ENCODE data around the gene CDC14A. TPM values are rescaled to one million over a fixed set of nuclear protein-coding genes. Genes with fewer than 3 reads are reported as not detected.

Gene CDC14A
- total RNA-seq, 4 donors from 2014 or later, result 9.0 to 32.4 (median 23.0) TPM

DNA sequence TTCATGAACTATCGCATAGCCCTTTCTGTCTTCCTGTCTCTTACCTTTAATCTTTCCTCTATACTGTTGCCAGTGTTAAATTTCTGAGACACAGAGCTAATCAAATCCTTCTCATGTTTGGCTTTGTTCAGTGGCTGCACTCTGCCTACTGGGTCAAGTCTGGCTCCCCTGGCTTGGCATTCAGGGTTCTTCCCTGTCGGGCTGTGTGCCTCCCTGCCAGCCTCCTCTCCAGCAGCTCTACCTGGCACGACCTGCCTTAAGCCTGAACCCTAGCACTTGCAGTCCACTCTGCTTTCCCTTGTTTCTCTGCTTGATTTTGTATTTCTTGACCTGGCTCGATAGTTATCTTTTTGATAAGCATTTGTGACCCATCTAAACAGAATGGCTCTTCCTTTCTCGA lies 159.5 kb downstream of the CDC14A start:
- Histone ChIP-seq H3K27ac (no peak overlapping the region), H3K4me3 (no peak overlapping the region), H3K9me3 (no peaks in the 10 kb centered on the region), H3K27me3 (no peaks in the 10 kb centered on the region), H3K36me3 (no peaks in the 10 kb centered on the region), H3K4me1 (no peaks in the 10 kb centered on the region)
- TF ChIP-seq POLR2A (IDR thresholded peaks at IDR 0.05), result no peak
- TF ChIP-seq, protein P1, sequence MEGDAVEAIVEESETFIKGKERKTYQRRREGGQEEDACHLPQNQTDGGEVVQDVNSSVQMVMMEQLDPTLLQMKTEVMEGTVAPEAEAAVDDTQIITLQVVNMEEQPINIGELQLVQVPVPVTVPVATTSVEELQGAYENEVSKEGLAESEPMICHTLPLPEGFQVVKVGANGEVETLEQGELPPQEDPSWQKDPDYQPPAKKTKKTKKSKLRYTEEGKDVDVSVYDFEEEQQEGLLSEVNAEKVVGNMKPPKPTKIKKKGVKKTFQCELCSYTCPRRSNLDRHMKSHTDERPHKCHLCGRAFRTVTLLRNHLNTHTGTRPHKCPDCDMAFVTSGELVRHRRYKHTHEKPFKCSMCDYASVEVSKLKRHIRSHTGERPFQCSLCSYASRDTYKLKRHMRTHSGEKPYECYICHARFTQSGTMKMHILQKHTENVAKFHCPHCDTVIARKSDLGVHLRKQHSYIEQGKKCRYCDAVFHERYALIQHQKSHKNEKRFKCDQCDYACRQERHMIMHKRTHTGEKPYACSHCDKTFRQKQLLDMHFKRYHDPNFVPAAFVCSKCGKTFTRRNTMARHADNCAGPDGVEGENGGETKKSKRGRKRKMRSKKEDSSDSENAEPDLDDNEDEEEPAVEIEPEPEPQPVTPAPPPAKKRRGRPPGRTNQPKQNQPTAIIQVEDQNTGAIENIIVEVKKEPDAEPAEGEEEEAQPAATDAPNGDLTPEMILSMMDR (IDR thresholded peaks at IDR 0.05), result no peak
- no peak for DNase-seq
- intact Hi-C loops (cut with DNase I; ENCODE audit: low total_unique reads), result no loop called here

DNA sequence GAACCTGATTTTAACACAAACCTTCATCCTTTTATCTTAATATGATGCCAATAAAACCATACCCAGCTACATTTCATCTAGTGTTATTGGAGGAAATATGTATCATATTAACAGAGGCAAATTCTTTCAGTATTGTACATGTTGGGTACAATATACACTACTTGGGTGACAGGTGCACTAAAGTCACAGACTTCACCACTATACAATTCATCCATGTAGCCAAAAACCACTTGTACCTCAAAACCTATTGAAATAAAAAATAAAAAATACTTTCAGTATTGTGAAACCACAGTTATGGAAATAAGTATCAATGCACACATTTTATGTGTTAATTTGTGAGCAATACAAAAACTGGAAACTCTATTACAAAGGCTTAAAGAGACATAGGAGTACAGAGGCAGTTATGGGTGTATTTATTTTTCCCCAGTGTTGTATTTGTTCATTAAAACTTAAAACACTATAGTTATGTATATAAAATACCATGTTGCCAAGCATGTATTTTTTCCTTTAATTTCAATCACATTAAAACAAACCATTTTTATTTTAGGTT lies 160.6 kb downstream of the CDC14A start:
- no peaks in the 10 kb centered on the region for H3K27me3 ChIP-seq
- no peaks in the 10 kb centered on the region for H3K4me1 ChIP-seq
- H3K9me3 ChIP-seq, result no peaks in the 10 kb centered on the region
- no peak overlapping the region for H3K27ac ChIP-seq
- TF ChIP-seq, protein P1 (IDR thresholded peaks at IDR 0.05), result no peak
- TF ChIP-seq POLR2A (IDR thresholded peaks at IDR 0.05), result no peak
- DNase-seq, result no peak
- H3K36me3 ChIP-seq, result no peaks in the 10 kb centered on the region
- intact Hi-C loops (cut with DNase I; ENCODE audit: low total_unique reads), result no loop called here
- no peak overlapping the region for H3K4me3 ChIP-seq

DNA sequence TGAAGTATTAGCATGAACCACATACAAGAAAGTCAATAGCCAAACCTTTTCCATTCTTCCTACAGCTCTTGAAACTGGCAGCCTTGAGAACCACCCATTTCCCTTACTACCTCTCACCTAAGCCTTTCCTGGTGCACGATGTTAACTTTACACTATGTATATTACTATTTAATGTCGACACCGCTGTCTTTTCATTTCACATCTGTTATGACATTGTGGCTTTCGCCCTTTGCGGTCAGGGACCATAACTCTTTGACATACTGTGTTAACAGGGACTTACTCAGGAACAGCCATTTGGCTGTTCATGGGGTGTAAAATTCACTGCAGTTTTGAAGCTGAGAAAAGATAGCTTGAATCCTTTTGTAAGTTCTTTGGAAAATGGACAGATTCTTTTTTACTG lies 164.6 kb downstream of the CDC14A start:
- Histone ChIP-seq H3K4me3 (no peak overlapping the region), H3K27me3 (no peaks in the 10 kb centered on the region), H3K27ac (no peak overlapping the region), H3K4me1 (no peaks in the 10 kb centered on the region), H3K36me3 (no peaks in the 10 kb centered on the region), H3K9me3 (no peaks in the 10 kb centered on the region)
- TF ChIP-seq, protein P1 (IDR thresholded peaks at IDR 0.05), result no peak
- no peak for TF ChIP-seq POLR2A (IDR thresholded peaks at IDR 0.05)
- no peak for DNase-seq
- intact Hi-C loops (cut with DNase I; ENCODE audit: low total_unique reads), result no loop called here

DNA sequence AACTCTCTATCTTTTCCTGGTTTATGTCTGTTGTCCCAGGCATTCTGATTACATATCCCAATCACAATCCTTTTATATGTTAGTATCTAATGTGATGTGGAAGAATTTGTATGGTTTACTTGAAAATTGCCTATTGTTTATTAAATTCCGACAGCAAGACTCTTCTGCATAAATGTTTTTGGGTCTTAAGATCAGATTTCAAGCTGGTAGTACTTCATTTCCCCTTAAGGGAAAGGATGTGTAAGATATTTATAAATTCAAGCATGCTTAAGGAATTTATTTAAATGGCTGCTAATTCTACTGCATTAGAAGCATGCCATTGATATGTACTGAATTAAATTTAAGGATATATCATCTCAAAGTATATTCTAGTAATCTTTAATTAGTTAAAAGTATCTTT lies 165.2 kb downstream of the CDC14A start:
- no peaks in the 10 kb centered on the region for H3K27me3 ChIP-seq
- DNase-seq, result no peak
- no peaks in the 10 kb centered on the region for H3K4me1 ChIP-seq
- H3K4me3 ChIP-seq, result no peak overlapping the region
- intact Hi-C loops (cut with DNase I; ENCODE audit: low total_unique reads), result no loop called here
- TF ChIP-seq, protein P1 (IDR thresholded peaks at IDR 0.05), result no peak
- TF ChIP-seq POLR2A (IDR thresholded peaks at IDR 0.05), result no peak
- no peaks in the 10 kb centered on the region for H3K9me3 ChIP-seq
- H3K36me3 ChIP-seq, result no peaks in the 10 kb centered on the region
- H3K27ac ChIP-seq, result no peak overlapping the region

DNA sequence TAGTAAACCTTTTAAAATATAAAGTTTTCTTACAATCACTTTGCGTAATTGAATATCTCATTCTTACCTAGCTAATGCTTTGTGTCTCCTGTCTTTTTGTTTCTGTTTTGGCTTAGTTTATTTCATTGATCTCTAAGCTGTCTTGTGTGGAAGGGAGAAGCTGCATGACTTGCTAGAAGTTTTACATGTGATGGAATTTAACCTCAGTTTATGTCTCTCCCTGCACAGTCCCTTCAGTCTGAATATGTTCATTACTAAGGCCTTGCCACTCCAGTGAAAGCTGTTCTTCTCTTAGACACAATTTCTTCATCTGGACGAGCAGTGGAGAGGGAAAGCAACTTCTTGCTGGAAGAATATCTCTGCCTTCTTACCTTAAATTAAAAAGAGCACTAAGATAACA lies 165.7 kb downstream of the CDC14A start:
- no peak for DNase-seq
- Histone ChIP-seq H3K36me3 (no peaks in the 10 kb centered on the region), H3K9me3 (no peaks in the 10 kb centered on the region), H3K27ac (no peak overlapping the region), H3K4me3 (no peak overlapping the region), H3K4me1 (no peaks in the 10 kb centered on the region), H3K27me3 (no peaks in the 10 kb centered on the region)
- intact Hi-C loops (cut with DNase I; ENCODE audit: low total_unique reads), result no loop called here
- TF ChIP-seq POLR2A (IDR thresholded peaks at IDR 0.05), result no peak
- TF ChIP-seq, protein P1 (IDR thresholded peaks at IDR 0.05), result no peak

Measured in uterus (tissue), 4 donors.